GM19099 (cell line): ENCODE results near the gene BCAS1.

ENCODE experiments used
- POLR2A ChIP-seq: IDR thresholded peaks from 3 replicates; pipeline ENCODE4 v1.6.1; 2011; ENCODE audit warnings: low read depth; ENCODE audit not compliant: insufficient read length; ENCODE audit errors: extremely low read depth

Gene BCAS1

GRCh38 chr20:53964067-53964466 lies 106.3 kb downstream of the BCAS1 start:
- no peak for TF ChIP-seq POLR2A

DNA sequence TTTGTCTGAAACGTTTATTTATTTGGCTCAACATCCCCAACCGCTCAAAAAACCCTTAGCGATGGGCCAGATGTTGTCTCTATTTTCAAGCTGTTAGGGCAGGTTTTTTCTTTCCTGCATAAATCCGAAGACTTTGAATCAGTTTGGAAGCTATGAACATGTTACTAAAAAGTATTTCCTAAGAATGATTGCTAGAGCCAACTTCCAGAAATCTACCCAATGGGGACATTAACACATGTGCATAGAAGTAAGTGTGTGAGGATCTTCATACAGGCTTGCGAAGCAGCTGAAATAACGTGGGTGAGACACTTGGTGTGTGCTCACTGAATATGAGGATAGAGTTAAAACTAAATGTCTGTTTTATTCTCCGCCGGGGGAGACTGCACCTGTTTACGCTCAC lies 106.8 kb downstream of the BCAS1 start:
- no peak for TF ChIP-seq POLR2A

DNA sequence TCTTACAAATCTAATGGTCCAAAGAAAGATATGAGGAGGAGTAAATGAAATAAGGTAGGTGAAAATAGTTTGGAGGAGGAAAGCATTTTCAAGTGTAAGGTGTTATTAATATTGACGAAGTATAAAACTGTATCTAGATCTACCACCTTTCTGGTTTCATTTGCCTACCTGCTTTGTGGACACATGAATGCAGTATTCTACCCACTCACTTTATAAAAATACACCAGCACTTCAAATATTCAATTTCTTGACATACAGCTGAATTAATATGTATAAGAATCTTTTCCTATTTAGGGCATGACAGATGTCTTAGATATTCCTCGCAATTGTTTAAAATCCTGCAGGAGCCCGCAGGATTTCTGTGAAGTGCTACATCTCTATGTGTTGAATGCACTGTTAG lies 108.0 kb downstream of the BCAS1 start:
- TF ChIP-seq POLR2A = no peak

DNA sequence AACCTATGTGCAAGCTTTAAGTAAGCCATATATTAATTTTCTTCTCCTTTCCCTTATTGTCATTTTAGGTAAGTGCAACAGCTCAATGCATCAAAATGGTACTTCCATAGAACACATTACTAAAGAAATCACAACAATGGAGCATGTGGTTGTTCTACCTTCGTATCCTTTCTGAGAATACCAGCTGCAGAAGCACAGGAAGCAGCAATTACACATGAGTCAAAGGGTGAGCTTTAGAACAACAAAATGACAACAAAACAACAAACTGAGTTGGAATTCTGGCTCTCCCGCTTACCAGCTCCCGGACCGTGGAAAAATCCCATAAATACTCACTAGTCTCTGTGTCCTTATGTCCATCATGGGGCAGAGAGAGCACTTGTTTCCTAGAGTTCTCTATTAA lies 108.9 kb downstream of the BCAS1 start:
- TF ChIP-seq POLR2A = no peak

DNA sequence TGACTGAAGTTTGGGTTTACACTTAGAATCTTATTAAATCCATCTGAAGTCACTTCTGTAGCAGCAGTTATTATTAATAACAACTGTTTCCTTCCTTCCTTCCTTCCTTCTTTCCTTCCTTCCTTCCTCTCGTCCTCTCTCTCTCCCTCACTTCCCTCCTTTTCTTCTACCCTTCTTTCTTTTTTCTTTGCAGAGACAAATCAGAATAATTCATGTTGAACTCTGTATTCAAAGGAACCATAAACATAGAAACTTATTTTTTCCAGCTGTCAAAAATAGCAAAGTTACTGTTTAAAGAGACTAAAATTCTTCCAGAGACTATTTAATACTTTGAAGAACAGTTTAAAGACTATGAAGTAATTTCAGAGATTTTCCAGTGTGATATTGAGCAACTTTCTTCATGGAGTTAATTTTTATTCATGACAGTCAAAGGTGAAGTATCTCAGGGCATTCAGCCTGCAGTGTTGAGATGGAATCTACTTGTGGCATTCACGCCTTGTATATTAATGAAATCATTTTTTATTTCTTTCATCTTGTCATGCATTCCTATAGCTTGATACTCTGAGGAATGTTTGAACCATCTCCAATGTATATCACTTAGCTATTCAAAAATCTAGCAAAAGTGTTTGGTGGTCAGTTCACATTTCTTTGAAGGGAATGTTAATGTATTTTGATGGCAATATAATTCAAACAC lies 109.7 kb downstream of the BCAS1 start:
- TF ChIP-seq POLR2A = no peak

DNA sequence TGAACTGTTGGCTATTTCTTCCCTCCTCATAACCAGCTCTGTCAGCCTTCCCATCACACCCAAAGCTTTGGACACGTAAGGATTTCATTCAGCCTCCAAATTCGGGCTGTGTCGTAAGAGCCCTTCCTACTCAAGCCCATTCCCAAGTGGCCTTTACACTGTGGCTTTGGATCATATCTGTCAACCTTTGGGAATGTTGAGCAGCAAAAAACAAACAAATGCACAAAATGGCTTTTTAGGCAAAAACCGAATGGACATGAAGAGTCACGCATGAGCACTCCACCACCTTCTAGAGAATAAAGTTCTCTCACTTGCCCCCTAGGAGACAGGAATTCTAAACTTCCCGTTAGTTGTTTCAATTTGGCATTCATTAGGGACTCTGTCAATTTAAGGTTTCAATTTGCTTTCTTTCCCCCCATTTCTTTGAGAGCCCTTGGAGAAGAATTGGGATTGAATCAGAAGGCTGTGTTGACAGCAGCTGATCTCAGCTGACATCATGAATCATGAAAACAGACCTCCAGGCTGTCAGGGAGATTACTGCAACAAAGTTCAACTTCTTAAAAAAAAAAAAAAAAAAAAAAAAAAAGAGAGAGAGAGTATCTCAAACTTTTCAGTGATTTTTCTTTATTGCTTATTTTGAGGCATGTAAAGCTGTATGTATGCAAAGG lies 110.3 kb downstream of the BCAS1 start:
- no peak for TF ChIP-seq POLR2A

DNA sequence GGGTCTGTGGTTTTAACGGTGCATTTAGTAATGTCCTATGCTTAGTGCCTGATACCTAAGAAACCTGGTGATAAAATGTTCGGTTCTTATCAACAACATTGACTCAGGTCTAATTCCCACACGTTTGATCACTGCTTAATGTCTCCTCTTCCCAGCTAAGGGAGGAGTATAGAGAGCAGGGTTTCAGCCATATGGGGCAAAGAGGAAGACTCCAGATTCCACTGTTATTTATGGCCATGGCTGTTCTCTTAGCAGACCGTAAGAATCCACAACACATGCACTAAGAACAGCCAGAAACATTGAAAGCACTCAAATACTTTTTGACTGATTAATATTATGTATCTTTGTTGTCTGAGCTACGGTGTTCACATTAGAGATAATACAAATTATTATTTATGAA lies 112.1 kb downstream of the BCAS1 start:
- TF ChIP-seq POLR2A = no peak

DNA sequence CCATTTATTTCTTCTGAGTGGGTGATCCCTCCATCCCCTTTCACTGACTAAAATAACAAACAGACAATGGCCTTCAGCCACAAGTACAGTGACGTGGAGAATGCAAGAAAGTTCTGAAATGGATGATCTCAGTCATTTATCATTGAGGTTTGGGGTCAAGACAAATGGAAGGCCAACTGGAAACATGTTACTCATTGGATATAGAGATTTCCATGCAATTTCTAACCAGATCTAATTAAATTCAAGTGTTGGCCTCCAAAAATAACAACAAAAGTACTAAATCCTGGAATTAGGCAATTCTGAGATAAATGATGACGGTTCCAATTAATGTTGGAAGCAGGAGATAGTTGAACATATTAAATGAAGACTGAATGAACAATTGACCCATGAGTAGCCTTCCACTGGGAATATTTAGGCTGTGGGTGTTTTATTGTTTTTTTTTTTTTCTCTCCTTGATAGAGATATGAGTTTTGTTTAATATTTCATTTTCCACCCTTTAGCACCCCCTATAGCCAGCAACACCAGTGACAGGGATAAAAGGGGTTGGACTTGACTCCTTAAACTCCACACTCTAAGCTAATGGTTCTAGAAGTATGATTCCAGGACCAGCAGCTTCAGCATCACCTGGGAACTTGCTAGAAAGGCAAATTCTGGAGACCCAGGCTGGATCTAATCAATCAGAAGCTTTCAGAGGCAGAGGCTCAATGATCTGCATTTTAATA lies 112.8 kb downstream of the BCAS1 start:
- no peak for TF ChIP-seq POLR2A

- no peak for TF ChIP-seq POLR2A
Measured at GRCh38 chr20:53956013-53956715, 114.2 kb downstream of the BCAS1 start.

DNA sequence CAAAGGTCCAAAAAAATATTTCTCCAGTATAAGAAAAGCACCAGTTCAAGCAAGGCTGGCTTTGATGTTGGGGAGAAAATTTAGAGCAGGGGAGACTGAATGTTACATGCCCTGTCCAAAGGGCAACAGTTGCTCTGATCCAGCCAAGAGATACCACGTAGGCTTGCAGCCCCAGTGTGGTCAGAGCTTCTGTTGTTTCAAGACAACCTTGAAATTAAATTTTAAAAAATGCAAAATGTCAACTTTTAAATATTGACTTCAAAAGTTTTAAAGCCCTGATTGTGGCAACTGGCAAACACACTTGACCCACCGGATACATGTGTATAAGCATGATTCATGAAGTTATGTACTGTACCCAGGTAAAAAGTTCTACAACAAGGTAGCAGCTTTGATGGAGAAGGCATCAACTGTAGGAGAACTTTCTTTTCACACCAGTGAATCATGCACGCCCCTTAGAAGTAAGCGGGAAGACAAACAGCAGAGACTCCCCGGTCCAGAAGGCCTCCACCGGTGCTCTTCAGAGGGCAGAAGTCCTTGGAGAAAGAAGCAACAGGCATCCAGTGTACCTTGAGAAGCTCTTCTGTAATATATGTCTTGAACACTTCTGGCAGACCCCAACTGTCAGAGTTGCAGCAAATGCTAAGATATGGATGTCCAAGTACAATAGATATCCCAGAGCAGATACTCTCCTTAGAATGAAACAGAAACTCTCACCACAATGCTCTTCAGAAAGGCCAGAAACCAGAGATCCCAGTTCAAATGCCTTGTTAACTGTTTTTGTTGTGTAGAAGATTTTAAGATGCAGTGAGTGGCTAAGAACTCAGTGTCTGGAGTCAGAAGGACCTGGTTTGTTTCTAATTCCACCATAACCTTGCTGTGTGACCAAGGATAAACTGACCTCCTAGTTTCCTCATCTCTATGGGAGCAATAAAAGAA lies 115.4 kb downstream of the BCAS1 start:
- TF ChIP-seq POLR2A = no peak

GRCh38 chr20:53952528-53953096 lies 117.8 kb downstream of the BCAS1 start:
- TF ChIP-seq POLR2A = no peak

GRCh38 chr20:53950578-53950977 lies 119.8 kb downstream of the BCAS1 start:
- no peak for TF ChIP-seq POLR2A

- TF ChIP-seq POLR2A = no peak
Measured at GRCh38 chr20:53950031-53950430, 120.4 kb downstream of the BCAS1 start.

DNA sequence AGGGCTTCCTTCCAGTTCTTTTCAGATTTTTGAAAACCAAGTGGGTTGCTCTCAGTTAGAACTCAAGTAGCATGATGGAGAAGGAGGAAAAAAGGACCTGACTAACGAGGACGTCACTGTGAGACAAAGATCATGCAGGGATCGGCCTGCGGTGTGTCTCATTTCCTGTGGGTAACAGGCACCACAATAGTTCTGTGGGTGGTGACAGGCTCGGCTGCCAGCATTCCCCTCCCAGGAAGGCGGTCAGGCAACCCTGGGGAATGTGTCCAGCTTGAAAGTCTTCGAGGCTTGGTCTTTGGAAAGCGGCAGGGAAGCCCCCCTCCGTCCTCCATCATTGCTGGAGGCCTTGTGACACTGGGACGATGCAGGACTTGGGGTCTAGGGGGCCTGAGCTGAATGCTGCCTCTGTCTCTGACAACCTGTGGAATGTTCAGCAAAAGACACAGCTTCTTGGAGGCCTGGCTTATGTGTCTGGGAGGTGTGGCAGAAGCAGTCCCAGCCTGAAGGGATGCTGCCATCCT lies 121.0 kb downstream of the BCAS1 start:
- no peak for TF ChIP-seq POLR2A
